IPS DF 19.7 (cell line): Measurements from ENCODE around the gene TTLL11.

Source experiments
- DNase-seq: peaks from one replicate; pipeline ENCODE4 v3.0.0-alpha.2; 2013; ENCODE audit warnings: low read depth, low spot score

TTLL11 gene

DNA sequence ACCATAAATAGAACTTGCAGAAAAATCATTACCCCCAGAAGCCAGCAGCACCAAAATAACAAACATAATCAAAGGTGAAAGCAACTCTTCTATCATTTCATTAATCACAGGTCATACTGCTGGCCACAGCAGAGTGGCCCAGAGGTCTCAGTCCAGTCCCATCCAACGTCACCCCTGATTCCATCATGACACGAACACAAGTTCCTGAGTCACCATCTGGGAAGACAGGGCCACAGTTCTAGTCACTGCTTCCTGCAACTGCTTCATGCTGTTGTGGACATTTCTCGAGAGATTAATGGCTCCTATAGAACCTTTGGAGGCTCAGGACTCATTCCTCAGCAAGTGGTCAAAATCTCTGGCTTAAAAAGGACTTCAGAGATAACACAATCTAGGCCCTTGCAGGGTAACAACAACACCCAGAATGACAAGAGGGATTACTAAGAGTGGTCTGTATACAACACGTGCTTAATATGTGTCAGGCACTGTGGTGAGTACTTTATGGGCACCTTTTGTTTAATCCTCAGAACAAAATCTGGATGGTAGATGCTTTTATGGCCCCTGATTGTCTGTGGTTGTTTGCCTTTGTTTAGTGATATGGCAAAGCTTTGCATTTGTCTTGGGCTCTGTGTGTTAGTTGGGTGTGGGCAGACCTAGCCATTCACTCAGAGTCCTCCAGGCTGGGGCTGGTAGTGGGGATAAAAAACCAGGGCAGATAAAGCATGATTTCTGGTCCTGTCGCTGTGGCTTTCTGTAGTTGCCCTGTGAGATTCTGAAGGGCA, 257.3 kb downstream of the TTLL11 start:
- DNase-seq, result no peak

DNA sequence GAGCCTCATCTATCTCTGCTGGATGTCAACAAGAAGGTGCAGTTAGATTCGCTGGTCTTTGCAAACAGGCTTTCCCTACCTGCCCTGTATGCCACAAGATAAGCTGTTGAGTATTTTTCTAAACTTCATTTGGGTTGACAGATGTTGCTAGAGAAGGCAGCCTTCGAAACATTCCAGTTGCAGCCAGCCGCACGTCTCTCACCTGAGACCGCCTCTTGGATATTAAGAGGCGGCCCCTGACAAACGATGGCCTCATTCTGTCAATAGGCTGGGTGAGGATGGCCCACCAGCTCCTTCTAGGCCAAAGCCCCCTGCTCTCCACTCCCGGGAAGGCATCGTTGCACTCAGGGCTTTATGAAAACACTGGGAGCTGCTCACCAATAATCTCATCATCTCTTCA, 260.0 kb downstream of the TTLL11 start:
- DNase-seq, result no peak

DNA sequence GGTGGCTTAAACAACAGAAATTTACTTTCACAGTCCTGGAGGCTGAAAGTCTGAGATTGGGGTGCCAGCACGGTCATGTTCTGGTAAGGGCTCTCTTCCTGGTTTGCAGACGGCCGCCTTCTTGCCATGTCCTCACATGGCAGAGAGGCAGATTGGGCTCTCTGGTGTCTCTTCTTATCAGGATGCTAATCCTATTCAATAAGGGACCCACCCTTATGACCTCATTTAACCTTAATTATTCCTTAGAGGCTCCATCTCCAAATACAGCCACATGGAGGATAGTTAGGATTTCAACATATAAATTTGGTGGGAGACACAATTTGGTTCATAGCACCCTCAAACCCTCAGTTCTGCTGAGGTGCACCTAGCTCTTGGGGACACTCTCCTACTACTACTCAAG, 261.2 kb downstream of the TTLL11 start:
- no peak for DNase-seq

DNA sequence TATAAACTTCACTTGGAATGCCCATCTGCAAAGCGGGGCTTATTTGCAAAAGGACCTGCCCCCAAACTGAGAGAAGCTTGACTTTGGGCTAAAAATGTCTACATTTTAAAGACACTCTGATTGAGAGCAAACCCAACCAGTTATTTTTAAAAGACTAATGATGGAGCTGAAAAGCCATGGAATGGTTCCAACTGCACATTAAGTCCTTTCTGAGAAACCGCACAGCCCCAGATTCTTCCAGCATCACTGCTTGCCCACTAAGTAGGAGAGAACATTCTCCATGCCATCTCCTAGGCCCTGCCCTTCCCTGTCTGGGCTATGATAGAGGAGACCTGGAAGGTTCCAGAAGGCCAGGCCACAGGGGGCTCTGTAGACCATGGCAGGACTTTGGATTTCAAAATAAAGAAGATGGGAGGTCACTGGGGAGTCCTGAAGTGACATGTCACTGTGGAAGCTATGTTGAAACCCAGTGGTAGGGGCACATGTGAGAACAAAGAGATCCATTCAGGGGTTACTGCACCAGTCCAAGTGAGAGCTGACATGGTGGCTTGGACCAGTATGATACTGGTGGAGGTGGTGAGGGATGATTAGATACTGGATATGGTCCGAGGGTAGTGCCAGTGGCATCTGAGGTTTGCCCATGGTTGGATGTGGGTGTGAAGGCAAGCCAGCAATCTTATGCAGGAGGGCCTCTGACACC, 262.5 kb downstream of the TTLL11 start:
- no peak for DNase-seq

DNA sequence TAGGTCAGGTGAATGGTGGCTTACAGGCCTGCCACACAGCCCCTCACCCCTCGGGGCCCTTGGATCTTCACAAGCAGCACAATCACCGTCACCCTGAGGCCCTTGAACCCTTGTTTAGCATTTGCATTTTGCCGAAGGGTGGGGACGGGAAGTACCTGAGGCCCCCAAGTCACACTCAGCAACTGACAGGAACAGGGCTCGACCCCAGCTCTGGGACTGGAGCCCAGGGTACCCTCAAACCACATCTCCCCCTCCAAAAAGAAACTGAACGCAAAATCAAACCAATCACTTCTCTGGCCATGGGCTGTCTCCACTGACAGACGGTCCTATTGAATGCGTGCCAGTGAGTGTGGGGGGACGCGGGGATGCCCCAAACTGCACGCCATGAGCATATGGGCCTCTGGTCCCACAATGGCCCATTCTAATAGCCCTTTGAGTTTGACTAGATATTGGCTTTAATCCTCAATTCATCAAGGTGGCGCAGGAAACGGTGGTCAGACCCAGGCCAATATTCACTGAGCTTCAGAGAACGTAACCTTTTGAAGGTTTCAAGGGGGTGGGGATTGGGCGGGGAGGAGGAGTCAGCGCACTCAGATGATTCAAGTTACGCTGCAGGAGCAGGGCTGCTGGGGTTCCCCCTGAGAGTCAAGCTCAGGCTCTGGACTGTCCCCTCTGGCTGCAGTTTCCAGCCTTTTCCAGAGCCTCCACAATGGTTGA, 265.7 kb downstream of the TTLL11 start:
- DNase-seq, result no peak

DNA sequence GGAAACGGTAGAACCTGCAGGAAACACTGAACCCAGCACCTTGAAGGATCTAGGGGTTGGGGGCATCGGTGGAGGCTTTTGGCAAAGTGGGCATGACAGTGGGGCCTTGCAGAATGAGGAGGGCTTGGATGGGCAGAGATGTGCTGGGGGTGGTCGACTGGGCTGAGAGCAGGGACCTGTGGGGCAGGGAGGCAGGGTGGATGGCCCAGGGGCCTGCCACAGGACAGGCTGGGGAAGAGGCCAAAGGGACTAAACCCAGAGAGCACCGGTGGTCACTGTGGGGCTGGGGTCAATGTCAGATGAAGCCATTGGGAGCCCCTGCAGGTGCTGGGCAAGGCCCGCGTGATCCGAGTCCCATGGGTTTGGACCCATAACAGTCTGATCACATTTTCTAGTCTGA, 266.4 kb downstream of the TTLL11 start:
- DNase-seq, result no peak

DNA sequence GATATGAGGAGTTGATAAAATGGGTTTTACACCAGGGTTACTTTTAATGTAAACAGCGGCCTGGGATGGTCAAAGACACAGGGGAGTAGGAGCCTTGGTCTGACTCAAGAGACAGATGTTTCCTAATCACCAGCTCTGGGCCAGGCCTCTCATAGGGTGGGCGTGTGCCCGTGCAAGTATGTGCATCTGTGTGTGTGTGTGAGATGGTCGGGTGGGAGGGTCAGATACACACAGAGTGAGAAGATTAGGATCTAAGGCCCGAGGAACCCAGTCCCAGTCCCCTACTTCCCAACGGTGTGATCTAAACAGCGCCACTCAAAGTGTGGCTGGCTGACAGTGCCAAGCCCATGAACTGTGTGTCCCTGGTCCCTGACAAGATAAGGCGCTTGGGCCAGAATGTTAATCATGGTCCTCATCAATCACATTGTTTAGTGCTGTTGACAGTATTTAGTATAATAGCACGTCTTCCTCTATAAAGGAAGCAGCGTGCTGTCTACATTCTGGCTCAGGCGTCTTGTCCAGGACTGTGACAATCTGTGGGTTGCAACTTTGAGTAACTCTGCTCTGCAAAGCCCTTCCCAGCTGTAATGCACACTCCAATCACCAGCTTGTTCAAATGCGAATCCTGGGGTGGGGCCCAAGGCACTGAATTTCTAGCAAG, 267.9 kb downstream of the TTLL11 start:
- no peak for DNase-seq

DNA sequence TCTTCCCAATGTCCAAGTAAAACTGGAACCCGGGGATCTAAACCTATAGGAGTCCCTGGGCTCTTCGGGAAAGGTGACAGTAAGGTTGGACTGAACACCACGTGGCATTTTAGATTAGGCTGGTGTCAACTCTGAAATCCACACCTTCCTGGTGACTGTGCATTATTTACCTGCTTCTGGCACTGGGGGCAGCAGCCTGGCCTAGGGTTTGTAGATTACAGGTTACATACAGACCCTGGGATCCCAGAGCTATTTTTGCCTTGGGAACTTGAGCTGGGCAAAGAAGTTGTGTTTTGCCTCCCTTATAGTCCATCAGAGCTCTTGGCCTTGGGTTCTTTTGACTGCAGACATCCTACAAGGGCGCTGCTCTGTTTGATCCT, 268.5 kb downstream of the TTLL11 start:
- no peak for DNase-seq

DNA sequence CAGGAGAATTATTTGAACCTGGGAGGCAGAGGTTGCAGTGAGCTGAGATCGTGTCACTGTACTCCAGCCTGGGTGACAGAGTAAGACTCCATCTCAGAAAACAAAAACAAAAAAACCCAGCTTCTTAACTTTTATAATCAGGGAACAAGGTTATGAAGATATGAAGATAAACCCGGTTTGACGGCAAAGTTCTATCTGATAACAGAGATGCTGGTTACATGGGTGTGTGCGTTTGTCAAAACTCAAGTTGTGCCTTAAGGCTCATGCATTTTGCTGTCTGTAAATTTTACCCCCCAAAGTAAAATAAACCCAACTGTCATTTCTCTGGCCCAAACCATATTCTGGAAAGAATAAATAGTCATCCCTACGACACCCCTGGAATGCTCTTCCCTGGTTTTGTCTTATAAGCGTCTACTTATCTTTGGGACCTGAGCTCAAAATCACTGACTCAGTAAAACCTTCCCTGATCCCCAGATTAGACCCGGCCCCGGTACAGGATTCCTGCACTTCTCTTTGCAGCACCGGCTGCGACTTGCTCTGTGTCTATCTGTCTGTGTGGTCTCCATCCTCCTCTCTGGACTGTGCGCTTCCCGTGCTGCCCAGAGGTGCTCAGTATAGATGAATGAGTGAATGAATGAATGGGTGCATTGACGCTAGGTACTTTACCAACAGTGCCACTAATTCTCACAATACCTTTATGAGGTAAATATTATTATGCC, 269.5 kb downstream of the TTLL11 start:
- DNase-seq, result no peak

DNA sequence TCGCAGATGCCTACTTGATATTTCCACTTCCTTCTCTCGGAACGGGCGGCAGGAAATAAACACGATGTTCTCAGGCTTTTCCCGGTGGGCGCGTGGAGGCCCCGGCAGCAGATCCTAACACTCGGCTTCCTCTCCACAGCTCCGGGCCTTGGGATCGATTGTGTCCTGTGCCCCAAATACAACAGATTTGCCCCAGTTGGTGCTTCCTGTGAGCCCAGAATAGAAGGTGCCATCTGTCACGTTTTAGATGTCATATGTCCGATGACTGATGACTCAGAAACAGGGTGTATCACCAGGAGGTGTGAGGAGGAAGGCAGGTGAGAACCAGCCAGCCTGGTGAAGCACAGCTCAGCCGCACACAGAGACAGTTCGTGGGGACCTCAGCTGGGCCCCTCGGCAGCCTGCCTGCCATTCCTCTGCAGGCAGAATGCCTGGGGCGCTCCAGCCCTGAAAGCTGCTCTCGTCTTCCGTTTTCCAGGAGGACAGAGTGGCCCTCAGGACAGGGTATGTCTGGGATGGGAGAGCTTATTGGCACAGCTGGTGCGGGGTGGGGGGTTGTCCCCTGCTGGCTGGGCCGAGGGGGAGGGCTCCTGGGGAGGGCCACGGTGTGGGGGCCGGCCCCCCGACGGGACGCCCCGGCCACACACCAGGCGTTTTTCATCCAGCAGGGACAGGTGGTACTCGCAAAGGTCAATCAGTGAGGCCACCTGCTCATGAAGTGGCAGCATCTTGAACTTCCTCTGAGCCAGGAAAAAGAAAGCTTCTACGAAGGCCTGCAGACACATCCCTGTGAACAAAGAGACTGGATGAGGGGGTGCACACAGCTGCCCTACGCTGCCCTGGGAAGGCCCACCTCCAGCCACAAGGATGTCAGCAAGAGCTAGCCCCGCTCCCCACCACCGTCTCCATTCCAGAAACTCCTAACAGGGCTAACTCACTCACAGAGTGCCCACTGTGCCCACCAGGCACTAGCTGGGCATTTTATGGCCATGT, 270.7 kb downstream of the TTLL11 start:
- DNase-seq, result no peak

DNA sequence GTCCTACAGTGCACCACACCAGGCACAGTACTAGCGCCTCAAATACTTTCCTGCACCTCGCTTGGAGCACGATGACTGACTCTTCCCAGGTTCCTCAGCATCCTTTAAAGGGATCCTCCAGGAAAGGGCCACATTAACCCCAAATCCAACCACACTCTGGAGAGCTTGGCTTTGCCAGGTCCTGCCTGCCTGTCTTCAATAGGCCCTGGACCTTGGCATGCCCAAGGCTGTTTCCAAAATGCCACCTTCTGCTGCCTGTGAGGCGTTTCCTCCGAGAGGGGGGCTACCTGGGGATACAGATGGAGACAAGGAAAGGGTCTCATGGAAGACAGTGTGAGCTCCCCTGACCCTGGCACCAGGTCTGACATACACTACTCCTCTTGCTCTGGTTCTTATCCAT, 271.8 kb downstream of the TTLL11 start:
- no peak for DNase-seq

DNA sequence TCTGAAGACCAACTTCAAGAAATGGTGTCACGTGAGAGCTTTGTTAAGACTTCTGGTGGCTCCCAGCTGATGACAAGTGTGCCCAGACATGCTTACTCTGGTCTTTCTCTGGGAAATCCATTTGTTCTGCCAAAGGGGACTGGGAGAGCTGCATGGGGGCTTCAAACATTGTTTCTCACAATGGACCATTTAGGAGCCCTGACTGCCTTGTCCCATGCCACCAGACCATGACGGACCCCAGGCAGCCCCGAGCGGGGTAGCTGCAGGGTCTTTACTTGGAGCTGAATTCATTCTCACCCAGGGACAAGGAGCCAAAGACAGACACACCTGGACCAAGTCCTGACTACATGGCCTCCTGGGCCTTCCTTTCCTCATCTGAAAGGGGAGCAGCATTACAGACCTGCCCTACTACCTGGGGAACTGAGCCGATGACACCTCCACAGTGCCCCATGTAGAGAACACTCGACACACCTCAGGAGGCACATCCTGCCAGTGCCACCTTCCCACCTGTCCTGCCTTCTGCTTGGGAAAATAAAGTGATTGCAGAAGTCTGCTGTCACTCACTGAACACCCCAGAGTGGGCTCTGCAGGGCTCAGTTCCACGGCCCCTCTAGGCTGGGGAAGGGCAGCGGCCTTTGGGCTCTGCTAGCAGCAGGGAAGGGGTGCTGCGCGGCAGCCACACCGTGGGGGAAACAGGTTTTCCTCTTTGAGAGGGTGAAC, 272.7 kb downstream of the TTLL11 start:
- DNase-seq, result no peak

DNA sequence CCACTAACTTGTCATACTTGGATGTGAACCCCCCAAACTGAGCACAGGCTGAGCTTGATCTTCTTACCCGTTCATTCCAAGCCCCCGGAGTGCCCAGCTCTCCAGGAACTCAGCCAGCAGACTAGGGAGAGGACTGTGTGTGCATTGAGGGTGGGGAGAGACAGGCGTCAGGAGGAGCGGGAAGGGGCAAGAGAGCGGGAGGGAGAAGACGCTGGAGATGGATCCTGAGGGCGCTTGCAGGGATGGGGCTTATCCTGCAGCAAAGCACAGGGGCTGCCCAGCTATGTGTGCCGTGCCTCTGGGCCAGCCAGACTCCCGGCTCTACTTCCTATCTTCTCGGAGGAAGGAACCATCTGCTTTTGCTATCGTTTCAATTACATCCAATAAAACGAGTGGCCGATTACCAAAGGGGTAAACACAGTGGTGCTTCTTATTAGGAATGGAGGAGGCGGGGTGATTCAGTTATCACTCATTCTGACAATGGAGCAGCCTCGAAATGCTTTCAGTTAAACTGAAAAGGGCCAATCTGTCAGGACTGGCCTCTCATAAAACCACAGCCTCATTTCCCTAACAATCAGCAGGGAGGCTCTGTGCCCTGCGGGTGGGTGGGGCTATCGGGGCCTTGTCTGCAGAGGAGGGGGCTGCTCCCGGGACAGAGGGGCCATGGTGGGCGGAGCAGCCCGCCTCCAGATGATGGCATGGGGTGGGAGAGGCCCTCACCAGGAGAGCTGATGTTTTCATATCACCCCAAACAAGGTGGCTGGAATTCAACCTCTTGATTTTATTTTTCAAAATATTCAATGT, 273.5 kb downstream of the TTLL11 start:
- DNase-seq, result no peak

DNA sequence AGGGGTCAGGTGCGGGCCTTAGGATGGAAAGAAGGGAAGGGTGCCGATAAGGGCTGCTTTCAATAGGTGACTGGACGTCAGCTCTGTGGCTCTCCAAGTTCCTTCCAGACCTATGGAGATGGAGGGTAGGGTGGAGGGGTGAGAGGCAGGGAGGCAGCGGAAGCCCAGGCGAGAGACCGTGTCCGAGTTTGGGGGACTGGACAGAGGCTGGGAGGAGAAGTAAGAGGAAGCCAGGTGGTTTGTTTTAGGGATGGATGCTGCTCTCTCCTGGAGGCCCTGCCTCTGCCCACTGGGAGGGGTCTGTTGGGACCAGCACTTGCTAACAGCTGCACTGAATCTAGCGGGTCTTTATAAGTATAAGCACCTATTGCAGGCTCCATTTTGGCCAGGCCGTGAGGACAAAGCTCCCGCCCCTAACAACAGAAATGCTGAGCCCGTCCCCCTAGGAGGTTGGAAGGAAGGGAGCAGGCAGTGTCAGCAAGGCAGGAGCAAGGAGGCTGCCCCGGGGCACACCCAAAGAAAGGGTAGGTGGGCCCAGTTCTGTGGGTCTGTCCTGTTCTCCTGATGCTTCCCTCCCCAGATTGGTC, 274.2 kb downstream of the TTLL11 start:
- DNase-seq, result no peak

DNA sequence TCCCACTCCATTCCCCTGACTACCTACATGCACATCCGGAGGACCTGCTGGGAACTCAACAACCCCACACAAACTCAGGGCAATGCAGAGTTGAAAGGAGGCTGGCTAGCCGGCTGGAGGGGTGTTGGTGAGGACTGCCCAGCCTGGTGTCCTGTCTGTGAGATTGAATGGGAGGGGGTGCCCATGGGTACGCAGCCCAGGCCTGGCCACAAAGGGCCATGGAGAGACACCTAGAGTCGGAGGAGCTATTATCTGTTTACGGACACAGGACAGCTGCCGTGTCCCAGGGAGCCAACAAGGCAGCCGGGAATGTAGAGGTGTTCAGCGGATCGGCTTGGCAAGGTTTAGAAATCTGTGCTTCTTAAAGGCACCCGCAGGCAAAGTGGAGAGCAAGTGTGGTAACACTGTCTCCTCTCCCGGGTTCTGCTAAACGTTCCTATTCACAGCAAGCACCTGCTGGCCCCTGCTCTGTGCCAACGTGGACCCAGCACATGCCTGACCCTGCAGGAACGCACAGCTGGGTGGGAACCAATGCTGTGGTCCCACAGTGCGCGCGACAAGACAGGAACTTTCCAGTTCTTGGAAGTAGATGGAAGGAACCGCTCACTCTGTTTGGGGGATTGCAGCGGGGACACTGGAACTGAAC, 275.0 kb downstream of the TTLL11 start:
- no peak for DNase-seq

DNA sequence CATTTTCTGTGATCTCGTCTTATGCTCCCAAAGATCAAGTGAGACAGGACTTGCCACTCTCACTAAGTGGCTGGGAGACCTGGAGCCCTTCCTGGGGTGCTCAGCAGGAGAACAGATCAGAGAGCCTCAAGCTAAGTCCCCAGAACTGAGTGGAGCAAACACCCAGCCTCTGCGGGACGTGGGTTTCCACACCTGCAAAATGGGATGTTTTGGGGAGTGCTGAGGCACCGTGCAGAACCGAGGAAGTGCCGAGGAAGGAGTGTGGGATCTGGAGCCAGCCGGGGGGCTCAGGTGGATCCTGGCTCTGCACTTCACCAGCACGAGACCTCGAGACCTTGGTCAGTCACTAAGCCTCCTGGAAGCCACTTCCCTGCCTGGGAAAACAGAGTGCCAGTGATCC, 275.6 kb downstream of the TTLL11 start:
- no peak for DNase-seq

DNA sequence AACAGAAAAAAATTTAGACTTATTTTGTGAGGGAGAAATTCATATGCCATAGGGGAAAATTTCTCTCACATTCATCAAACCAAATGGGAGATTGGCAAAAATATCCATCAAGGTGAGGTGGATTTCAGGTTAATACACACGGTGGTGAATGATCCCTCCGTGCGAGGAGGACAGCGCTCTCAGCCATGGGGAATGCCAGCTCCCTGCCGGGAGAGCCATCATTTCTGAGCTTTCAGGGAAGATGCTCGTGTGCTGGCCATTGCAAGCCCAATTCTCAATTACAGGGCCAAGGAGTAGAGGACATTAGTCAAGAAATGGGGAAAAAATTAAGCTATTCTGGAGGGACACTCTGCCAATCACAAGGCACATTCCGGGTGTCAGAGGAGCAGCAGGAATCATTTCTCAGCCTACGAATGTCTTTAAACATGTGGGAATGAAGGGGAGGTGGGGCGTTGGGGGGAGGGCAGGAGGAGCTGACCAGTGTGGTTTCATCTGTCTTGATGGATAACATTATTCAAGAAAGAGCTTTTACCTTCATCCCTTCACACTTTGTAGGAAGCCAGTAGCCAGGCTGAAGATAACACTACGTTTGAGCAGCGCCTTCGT, 276.2 kb downstream of the TTLL11 start:
- DNase-seq, result no peak

DNA sequence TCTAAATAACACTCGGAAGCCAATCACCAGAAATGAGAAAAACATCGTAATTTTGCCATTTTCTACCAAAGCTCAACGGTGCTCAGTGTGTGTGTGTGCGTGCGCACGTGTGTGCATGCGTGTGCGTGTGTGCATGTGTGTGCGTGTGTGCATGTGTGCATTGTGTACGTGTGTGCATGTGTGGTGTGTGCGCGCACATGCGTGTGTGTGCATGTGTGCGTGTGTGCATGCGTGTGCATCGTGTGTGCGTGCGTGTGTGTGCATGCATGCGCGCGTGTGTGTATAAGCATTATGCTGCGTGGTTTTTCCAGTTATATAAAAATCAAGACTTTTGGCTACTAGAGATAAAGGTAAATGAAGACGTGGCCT, 276.7 kb downstream of the TTLL11 start:
- DNase-seq, result no peak
